HG02870 (cell line): ENCODE results near the gene MS4A4A.
"Not testable (repeated sequence)": the region's sequence is repeated elsewhere in the genome, so short reads cannot be mapped to it uniquely, and the experiment has no call there.

Source experiments
- ATAC-seq: cut with Tn5 transposase; IDR thresholded peaks from one replicate; pipeline ENCODE4 v1.9.1; 2021; ENCODE audit warnings: mild to moderate bottlenecking, moderate library complexity; ENCODE audit not compliant: unreplicated experiment

Gene MS4A4A

DNA sequence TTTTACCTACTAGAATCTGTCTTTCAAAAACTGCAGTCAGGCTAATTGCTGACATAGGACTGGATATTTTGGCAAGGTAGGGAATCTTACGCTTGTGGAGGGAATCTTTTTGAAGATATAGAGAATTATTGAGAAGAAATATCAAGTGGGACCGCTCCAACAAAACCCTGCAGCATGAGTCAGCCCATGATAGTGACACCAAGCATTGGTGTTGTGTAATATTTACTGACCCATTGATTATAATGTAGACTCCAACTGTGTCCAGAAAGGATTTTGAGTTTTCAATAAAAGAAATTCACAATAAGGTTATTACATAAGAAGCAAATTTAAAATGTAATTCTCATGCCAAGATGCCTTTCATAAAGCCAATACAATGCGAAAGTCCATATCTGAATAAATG lies 20.7 kb downstream of the MS4A4A start:
- no peak for ATAC-seq

DNA sequence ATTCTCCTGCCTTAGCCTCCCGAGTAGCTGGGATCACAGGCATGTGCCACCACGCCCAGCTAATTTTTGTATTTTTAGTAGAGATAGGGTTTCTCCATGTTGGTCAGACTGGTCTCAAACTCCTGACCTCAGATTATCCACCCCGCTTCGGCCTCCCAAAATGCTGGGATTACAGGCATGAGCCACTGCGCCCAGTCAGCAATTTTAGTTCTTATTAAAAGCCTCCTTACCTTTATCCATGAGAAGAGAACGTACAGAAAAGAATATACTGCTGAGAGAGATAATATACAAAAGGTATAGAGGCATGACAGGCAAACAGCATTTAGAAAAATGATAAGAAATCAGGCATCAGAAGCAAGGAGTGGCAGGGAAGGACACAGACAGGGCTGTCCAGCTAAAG lies 21.4 kb downstream of the MS4A4A start:
- not testable (repeated sequence) for ATAC-seq

DNA sequence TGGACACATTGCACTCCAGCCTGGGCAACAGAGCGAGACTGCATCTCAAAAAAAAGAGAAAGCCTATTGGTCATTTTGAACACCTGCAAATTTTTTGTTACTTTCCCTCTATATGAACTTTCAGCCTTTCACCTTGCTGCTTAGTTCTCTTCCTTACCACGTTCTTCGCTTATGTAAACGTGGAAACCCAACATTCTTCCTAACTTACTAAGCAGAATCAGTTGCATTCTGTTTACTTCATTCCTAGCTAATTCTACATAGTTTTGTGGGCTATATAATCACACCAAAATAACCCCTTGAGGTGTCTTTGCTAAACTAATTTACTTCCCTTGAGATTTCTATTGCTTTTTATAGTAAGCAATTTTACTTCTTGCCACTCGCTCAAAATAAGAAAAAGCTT lies 23.2 kb downstream of the MS4A4A start:
- no peak for ATAC-seq

DNA sequence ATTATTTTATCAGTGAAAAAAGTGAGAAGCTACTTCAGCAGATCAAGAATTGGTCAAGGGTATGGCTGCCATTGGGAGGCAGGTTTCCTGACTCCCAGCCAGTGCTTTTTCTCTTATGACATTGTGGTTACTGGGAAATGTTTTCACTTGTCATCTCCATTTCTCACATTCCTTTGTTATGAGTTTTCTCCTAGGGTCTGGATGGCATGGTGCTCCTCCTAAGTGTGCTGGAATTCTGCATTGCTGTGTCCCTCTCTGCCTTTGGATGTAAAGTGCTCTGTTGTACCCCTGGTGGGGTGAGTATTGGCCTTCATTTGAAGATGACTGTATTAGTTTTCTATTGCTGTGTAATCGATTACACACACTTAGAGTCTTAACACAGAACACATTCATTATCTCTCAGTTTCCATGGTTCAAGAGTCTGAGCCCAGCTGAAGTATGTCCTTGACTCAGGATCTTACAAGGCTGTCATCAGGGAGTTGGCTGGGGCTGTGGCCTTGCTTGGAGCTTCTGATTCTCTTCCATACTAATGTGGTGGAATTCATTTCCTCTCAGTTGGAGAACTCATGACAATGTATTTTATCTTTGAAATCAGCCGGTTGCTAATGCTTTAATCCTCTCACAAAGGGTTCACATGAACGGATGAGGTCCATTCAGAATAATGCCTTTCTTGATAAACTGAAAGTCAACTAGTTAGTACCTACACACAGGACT lies 25.6 kb downstream of the MS4A4A start:
- no peak for ATAC-seq

DNA sequence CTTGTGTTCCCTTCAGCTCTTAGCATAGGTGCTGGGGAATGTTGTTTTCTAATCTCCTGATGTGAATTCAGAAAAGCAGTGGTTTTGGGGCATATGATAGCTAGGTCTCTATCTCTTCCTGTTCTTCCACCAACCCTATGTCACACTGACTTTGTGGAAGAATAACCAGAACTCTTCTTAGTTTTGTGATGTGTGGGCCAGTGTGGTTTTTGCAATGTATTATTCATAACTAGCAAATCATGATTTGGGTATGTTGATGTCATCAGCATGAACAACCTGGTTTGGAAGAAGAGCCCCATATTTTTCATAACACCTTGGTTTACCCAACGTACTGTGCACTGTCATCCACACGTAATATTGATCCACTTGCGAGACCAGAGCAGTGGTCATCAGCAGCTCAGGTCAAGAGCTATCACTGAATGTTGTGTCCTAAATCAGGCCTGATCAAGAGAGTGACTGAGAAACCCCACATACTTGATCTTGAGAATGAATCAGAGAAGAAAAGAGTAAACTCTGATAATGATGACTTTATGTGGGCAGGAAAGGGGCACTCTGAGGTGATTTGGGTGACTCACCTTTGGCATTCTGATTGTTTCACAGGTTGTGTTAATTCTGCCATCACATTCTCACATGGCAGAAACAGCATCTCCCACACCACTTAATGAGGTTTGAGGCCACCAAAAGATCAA lies 27.2 kb downstream of the MS4A4A start:
- ATAC-seq: no peak

DNA sequence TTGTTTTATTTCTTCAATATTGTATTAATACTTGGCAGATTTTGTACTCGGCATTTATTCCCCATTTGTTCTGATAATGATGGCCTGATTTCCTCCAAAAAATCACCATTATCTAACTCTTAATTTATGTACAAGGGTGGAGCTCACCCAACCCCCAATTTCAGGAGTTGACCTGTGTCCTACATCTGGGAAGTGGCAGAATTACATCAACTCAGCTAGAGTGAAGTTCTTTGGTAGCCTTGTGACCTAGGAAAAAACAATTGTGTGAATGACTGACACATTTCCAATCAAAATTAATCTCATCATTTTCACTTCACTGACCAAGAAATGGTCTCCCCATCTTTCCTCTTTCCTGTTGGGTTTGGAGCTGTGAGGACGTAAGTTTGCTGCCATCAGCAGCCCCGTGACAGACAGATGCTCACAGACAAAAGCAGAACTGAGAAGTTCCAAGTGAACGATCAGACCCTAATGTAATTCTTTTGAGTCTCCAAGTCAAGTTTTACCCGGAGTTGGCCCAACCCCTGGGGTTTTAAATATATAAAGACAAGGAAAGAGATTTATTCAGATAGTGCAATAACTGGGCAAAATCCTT lies 30.0 kb downstream of the MS4A4A start:
- ATAC-seq: peak; percentile 47

DNA sequence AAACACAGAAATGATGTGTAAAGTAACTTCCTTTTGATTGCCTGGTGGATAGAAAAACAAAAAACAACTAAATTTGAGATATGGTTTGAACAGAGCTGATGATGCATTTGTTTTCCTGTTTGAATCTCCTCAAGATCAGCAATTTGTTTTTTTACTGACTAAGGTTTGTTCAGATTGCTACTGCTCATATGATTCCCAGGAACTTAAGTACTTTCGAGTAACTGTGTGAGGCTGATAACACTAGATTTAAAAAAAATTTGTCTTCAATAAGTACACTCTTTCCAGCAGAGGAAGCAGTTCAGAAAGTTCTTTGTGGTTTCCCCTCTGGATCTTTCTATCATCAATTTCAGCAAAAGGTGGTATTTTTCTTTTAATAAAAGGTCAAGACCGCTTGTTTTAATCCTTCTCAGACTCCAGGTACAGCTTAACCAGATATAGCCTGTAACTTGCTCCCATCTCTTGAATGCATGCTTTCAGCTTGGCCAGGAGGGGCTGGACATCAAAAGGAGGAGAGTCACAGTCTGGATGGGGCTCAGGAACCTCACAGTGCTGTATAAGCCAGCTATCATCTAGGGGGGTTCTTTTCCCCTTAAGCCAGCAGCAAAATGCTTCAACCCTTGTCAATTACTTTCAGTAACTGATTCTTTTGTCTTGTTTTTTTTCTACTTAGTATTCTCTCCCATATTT lies 34.3 kb downstream of the MS4A4A start:
- no peak for ATAC-seq

GRCh38 chr11:60315871-60316270 lies 35.4 kb downstream of the MS4A4A start:
- no peak for ATAC-seq

DNA sequence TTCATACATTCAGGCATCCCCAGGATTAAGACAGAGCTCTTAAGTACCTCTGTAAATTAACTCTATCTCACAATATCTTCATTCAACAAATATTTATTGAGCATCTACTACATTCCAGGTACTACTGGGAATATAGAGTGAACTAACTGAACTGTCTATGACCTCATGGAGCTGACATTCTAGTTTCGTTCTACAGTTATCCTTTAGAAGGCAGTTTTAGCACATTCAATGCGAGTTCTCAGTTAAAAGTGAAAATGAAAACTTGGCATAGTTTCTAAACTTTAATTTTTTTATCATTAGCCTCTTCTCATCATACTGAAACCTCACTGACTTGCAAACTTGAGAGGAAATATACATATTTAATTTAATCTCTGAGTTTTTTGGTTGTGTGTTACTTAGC lies 35.9 kb downstream of the MS4A4A start:
- ATAC-seq: no peak

DNA sequence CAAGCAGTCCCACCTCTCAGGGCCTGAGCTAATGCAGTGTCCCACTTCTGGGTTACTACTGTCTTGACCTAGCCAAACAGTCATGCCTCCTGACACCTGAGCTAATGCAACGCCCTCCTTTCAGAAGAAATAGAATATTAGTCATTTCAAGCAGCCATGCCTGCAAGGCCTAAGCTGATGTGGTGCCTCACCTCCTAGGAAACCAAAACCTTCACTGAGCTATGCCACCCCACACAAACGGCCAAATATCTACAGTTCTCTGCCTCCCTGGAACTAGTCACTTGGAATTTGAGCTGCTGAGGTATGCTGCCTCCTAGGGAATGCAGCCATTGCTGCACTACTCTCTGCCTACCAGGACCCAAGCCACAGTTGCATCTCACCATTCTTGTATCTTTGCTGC lies 38.3 kb downstream of the MS4A4A start:
- ATAC-seq: no peak

GRCh38 chr11:60321051-60321450 lies 40.6 kb downstream of the MS4A4A start:
- no peak for ATAC-seq

DNA sequence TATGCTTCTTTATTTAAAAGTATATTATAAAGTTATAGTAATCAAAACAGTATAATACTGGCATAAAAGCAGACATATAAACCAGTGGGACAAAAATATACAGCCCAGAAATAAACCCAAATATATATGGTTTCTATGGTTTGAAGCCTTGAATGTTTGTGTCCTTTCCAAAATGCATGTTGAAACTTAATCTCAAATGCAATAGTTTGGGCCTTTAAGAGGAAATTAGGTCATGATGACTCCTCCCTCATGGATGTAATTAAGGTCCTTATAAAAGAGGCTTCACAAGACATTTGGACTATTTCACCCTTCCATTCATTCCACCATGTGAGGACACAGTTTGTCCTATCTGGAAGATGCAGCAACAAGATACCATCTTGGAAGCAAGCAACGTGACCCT lies 46.5 kb downstream of the MS4A4A start, which contains the start of gene MS4A6E:
Gene MS4A6E, plus strand, starts transcription at position 301 of the 400 bp plus-strand sequence. CDS start 7,641 bp downstream, outside the sequence.
- ATAC-seq: no peak

DNA sequence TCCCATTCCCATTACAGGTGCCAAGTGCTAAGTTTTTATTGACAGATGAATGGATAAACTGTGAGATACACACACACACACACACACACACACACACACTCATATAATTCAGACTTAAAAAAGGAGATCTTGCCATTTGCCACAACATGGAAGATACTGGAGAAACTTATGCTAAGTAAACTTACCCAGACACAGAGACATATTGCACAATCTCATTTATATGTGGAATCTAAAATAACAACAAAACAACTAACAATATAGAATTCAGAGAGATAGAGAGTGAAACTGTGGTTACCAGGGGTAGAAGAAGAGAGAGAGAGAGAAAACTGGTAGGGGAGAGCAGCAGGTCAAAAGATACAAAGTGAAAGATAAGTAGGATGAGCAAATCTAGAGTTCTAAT lies 48.0 kb downstream of the MS4A4A start:
- no peak for ATAC-seq

- ATAC-seq: no peak
Measured at GRCh38 chr11:60332846-60333245, 52.4 kb downstream of the MS4A4A start.

DNA sequence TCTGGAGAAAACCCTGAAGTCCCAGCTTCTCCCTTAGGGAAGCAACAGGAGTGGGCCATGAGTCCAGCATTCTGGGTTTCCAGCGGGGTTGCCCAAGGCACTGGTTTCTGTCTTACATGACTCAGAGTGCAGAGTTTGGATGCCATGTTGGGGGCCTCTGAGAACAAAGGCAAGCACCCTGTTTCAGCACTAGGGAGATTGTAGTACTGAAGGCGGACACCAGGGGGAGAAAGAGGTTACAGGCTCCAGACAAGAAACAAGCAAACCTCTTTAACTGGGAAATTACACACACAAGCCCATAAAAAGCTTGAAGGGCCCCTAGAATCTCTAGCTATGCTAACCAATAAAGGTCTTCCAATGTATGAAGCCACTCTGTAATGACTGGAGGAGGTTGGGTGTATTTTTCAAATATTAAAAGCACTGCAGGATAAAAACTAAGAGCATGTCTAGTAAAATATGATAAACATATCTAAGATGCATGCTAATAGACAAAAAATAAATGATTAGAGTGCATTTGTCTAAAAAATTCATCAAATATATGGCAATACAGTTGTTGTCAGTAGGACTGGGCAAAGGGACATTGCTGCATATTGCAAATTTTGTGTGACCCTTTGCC lies 53.6 kb downstream of the MS4A4A start:
- ATAC-seq: no peak

DNA sequence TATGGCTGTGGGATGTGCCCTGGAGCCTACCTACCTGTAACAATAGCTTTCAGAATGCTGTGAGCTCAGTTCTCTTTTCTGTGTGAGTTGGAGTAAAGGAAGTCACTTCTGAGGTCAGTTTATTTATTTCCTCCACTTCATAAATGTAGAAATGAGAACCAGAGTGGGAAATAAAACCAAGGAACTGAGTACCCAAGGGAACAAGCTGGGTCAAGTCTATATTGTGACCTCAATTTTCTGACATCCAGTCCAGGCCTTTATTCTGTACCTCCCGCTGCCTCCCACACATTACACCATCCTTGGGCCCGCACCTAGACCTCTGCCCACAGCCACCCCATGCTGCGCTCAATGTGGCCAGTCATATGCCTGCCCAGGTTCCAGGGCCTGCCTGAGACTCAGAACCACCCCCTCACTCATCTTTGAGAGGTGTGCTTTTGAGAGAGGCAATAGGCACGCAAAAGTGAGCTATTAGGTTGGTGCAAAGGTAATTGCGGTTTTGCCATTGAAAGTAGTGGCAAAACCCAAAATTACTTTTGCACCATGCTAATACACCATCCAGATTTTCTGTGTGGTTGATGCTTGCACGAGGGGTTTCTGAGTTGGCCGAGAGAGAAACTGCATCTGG lies 56.4 kb downstream of the MS4A4A start:
- peak; percentile 53 for ATAC-seq

DNA sequence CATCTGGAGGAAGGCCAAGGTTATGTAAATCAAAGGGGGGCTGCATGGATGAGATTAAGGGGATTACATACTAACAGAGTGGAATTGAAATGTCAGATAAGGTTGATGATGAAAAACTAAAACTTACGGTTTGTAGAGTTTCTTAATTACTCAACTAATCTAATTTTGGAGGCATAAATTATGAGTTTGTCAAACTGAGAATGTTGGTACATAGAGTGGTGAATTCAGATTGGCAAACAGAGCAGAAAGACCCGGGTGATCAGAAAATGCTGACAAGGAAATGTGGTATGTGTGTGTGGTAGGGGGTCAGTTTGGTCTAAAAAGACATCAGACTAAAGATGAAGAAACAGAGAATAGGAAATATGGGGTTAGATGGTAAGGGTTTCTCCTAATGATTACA lies 57.6 kb downstream of the MS4A4A start:
- no peak for ATAC-seq

DNA sequence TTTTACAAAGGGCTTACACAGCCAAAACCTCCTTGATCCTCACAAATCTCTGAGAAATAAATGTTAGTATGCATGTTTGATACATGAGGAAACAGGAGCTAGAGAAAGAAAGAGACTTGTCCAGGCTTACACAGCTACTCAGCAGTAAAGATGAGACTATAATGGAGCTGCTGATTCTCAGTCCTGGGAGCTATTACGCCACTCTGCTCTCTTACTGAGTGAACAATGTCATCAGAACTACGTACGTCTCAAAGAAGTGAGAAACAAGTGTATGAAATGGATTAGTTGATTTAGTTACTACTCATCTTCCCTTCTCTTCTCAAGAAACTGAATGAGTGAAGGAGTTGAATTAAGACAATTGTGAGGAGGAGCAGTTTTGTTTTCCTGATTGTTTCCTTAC lies 58.9 kb downstream of the MS4A4A start:
- ATAC-seq: no peak

- no peak for ATAC-seq
Measured at GRCh38 chr11:60343094-60343704, 62.7 kb downstream of the MS4A4A start.

- ATAC-seq: no peak
Measured at GRCh38 chr11:60344146-60344545, 63.7 kb downstream of the MS4A4A start.
